ENCODE data around the gene ACTR3. TPM values are rescaled to one million over a fixed set of nuclear protein-coding genes. Genes with fewer than 3 reads are reported as not detected.
A peak's percentile ranks its signal among the peaks of the same experiment; 100 is the strongest.

The ACTR3 gene
- total and polyA plus RNA-seq, 8 donors, result 41.6 to 189 (median 97.5) TPM

DNA sequence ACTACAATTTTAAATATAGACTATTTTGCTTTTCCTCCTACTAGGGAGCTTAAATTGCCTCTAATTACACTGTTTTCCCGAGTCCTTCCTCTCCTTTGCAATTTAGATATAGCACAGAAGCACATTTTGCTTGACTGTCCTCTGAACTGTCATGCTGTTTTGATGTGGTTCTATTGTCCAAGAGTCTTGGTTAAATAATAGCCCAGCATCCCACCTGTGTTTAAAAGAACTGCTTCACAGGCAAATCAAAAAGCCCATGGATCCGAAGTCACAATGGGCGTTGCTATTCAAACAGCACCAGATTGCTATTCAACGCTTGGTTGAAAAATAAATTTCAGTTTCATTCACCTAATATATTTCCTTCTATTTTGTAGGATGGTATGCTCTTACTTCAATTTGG is 22.3 kb upstream of the ACTR3 start:
- H3K4me1 ChIP-seq, result peaks cover 0 to 4% (median 0%) of the 10 kb centered on the region in 4 donors
- no peak for DNase-seq
- H3K4me3 ChIP-seq, result no peak overlapping the region
- H3K9me3 ChIP-seq, result no peaks in the 10 kb centered on the region
- no peaks in the 10 kb centered on the region for H3K27me3 ChIP-seq
- H3K27ac ChIP-seq, result no peak overlapping the region
- 45 to 67% (median 58%) methylated on average over 4 of the region's 4 CpGs for WGBS, 5 donors
- H3K36me3 ChIP-seq, result no peaks in the 10 kb centered on the region
- no peak for TF ChIP-seq POLR2AphosphoS5 (IDR thresholded peaks at IDR 0.05)
- intact Hi-C loops (cut with DNase I; ENCODE audit: low total_unique reads), result no loop called here

DNA sequence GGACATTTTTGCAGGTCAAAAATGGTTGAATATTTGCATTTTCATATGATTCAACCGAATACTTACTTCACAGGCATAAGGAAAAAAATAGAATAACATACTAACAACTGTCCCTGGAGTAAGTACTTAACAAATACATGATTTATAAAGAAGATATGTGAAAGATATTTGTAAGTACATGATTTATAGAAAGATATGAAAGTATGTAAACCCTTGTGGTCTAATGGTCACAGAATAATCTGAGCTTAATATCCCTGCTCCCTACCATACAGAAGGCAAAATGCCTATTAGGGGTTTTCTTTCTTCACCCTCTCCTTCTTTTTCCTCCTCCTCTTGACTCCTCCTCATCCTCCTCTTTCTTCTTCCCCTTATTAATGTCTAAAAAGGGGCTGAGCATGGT is 20.6 kb upstream of the ACTR3 start:
- 85 to 97% (median 91%) methylated on average over 1 of the region's 1 CpG for WGBS, 5 donors
- no peak overlapping the region for H3K4me3 ChIP-seq
- no peak overlapping the region for H3K27ac ChIP-seq
- H3K36me3 ChIP-seq, result no peaks in the 10 kb centered on the region
- H3K27me3 ChIP-seq, result no peaks in the 10 kb centered on the region
- TF ChIP-seq EP300 (IDR thresholded peaks at IDR 0.05) (no peak), POLR2AphosphoS5 (IDR thresholded peaks at IDR 0.05) (no peak)
- no peaks in the 10 kb centered on the region for H3K9me3 ChIP-seq
- DNase-seq, result no peak
- intact Hi-C loops (cut with DNase I; ENCODE audit: low total_unique reads), result no loop called here
- peaks cover 0 to 4% (median 0%) of the 10 kb centered on the region in 4 donors for H3K4me1 ChIP-seq

DNA sequence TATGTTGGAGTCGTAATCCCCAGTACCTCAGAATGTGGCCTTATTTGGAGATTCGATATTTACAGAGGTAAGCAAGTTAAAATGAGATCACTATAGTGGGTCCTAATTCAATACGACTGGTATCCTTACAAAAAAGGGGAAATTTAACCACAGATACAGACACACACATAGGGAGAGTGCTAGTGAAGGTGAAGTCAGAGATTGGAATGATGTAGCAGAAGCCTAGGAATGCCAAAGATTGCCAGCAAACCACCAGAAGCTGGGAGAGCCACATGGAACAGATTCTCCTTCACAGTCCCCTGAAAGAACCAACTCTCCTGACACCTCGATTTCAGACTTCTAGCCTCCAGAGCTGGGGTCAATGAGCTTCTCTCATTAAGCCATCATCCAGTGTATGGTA is 17.7 kb upstream of the ACTR3 start:
- Histone ChIP-seq H3K4me1 (peaks cover 3 to 9% (median 6%) of the 10 kb centered on the region in 4 donors), H3K4me3 (no peak overlapping the region), H3K36me3 (no peaks in the 10 kb centered on the region), H3K27me3 (no peaks in the 10 kb centered on the region), H3K27ac (no peak overlapping the region), H3K9me3 (no peaks in the 10 kb centered on the region)
- intact Hi-C loops (cut with DNase I; ENCODE audit: low total_unique reads), result no loop called here
- TF ChIP-seq EP300 (IDR thresholded peaks at IDR 0.05), result no peak
- WGBS, 5 donors, result 89 to 95% (median 93%) methylated on average over 4 of the region's 4 CpGs
- DNase-seq, result no peak

DNA sequence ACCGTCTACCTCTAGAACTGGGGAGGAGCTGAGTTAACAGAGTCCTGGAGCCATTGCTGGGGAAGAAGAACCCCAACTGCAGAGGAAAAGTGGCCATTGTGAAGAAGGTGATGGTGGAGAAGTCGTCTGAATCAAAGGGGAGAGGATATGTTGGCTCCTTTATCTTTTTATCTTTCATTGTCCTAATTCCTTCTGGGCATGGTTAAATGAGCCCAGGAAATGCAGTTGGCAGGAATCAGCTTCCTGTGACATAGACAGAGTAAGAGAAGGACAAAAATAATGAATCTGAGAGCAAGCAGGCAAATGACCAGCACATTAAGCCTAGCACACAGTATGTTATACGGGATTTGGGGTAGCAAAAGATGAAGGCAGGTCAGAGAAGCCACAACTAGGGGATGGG is 16.0 kb upstream of the ACTR3 start:
- TF ChIP-seq, protein P1, sequence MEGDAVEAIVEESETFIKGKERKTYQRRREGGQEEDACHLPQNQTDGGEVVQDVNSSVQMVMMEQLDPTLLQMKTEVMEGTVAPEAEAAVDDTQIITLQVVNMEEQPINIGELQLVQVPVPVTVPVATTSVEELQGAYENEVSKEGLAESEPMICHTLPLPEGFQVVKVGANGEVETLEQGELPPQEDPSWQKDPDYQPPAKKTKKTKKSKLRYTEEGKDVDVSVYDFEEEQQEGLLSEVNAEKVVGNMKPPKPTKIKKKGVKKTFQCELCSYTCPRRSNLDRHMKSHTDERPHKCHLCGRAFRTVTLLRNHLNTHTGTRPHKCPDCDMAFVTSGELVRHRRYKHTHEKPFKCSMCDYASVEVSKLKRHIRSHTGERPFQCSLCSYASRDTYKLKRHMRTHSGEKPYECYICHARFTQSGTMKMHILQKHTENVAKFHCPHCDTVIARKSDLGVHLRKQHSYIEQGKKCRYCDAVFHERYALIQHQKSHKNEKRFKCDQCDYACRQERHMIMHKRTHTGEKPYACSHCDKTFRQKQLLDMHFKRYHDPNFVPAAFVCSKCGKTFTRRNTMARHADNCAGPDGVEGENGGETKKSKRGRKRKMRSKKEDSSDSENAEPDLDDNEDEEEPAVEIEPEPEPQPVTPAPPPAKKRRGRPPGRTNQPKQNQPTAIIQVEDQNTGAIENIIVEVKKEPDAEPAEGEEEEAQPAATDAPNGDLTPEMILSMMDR (IDR thresholded peaks at IDR 0.05), result no peak
- TF ChIP-seq POLR2AphosphoS5 (IDR thresholded peaks at IDR 0.05) (no peak), POLR2A (IDR thresholded peaks at IDR 0.05) (no peak), EP300 (IDR thresholded peaks at IDR 0.05) (no peak)
- 57 to 67% (median 65%) methylated on average over 3 of the region's 3 CpGs for WGBS, 5 donors
- no peak overlapping the region for H3K4me3 ChIP-seq

DNA sequence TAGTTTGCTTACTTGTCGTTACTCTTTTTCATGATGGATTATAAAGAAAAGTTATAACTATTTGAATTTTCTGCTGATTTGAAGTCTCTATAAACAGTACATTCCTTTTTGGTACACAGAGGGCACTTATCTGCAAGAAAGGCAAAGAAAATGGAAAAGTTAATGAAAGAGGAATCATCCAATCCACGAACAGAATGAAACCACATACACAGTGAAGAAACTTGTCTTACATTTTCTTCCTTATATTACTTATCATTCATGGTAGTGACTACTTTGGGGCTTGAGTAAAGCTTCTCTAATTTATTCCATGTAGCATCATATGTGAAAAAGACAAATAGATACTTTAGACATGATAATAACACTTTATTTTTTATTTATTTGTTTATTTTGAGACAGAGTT is 14.8 kb upstream of the ACTR3 start:
- no peak overlapping the region for H3K4me3 ChIP-seq
- H3K27ac ChIP-seq, result no peak overlapping the region
- 47 to 59% (median 53%) methylated on average over 2 of the region's 2 CpGs for WGBS, 5 donors
- intact Hi-C loops (cut with DNase I; ENCODE audit: low total_unique reads), result no loop called here
- no peaks in the 10 kb centered on the region for H3K36me3 ChIP-seq
- no peaks in the 10 kb centered on the region for H3K27me3 ChIP-seq
- TF ChIP-seq EP300 (IDR thresholded peaks at IDR 0.05) (no peak), POLR2AphosphoS5 (IDR thresholded peaks at IDR 0.05) (no peak), POLR2A (IDR thresholded peaks at IDR 0.05) (no peak)
- TF ChIP-seq, protein P1 (IDR thresholded peaks at IDR 0.05), result no peak
- H3K9me3 ChIP-seq, result no peaks in the 10 kb centered on the region
- no peak for DNase-seq
- H3K4me1 ChIP-seq, result peaks cover 10 to 14% (median 13%) of the 10 kb centered on the region in 4 donors

More for the DNA sequence above, 16.0 kb upstream of the ACTR3 start:
- H3K27me3 ChIP-seq, result no peaks in the 10 kb centered on the region
- no peaks in the 10 kb centered on the region for H3K9me3 ChIP-seq
- intact Hi-C loops (cut with DNase I; ENCODE audit: low total_unique reads), result no loop called here
- peaks cover 10 to 14% (median 13%) of the 10 kb centered on the region in 4 donors for H3K4me1 ChIP-seq
- no peak overlapping the region for H3K27ac ChIP-seq
- DNase-seq, result no peak
- H3K36me3 ChIP-seq, result no peaks in the 10 kb centered on the region

DNA sequence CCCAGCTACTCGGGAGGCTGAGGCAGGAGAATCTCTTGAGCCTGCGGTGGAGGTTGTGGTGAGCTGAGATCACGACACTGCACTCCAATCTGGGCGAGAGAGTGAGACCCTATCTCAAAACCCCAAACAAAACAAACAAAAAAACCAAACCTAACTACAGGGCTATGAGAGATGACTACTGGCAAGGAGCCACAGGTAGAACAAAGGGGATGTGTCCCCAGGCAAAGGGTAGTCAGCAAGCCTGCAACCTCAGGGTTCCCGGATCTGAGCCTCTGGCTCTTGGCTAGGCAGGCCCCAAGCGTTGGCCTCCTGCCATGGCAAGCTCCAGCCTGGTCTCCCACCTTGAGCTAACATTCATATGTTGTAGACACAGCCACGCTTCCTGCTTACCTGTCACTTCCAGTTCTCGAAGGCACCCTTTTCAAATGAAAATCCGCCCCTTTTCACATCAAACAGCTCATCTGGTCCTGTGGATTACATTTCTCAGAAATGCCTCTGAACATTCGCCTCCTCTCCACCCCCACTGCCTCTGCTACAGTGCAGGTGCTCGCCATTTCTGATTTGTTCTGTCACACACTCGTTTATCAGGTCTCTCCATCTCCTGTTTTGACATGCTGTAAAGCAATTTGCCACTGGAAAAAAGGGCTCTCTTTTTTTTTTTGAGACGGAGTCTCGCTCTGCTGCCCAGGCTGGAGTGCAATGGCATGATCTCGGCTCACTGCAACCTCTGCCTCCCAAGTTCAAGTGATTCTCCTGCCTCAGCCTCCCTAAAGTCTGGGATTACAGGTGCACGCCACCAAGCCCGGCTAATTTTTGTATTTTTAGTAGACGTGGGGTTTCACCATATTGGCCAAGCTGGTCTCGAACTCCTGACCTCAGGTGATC is 13.1 kb upstream of the ACTR3 start:
- H3K4me1 ChIP-seq, result peaks cover 10 to 14% (median 13%) of the 10 kb centered on the region in 4 donors
- 40 to 63% (median 49%) methylated on average over 19 of the region's 19 CpGs for WGBS, 5 donors
- DNase-seq, result peak; percentile 89 to 95
- no peaks in the 10 kb centered on the region for H3K27me3 ChIP-seq
- TF ChIP-seq POLR2AphosphoS5 (IDR thresholded peaks at IDR 0.05) (peak in 2 of 3 donors; percentile 38 to 88), EP300 (IDR thresholded peaks at IDR 0.05) (no peak)
- no peak overlapping the region for H3K4me3 ChIP-seq
- intact Hi-C loops (cut with DNase I; ENCODE audit: low total_unique reads), result no loop called here
- H3K36me3 ChIP-seq, result no peaks in the 10 kb centered on the region
- no peaks in the 10 kb centered on the region for H3K9me3 ChIP-seq
- peak overlapping the region; percentile 60 to 82 (median 72) for H3K27ac ChIP-seq
